IPS-11a (cell line): ENCODE data around the gene A1BG.
A peak's percentile ranks its signal among the peaks of the same experiment; 100 is the strongest.

ENCODE experiments used
- H3K4me3 ChIP-seq: one replicate; pipeline ENCODE4 v1.5.1; 2013; ENCODE audit warnings: low read depth, low read length, control low read depth

Gene A1BG

GRCh38 chr19:58352760-58353671, at the start of gene A1BG:
A1BG (minus strand) TSS chr19:58353492; CDS start chr19:58353437, 55 bp downstream.
- H3K4me3 ChIP-seq: no peak within 1 kb of the TSS

- H3K4me3 ChIP-seq: peak overlapping the region; percentile 66
These were observed 48.6 kb upstream of the A1BG start for GRCh38 chr19:58401840-58402421.

- H3K4me3 ChIP-seq: peak overlapping the region; percentile 66
These were observed 47.9 kb upstream of the A1BG start for GRCh38 chr19:58400916-58401839.

- H3K4me3 ChIP-seq: peak overlapping the region; percentile 39
These were observed 47.1 kb upstream of the A1BG start for GRCh38 chr19:58400316-58400915.

GRCh38 chr19:58399903-58400302, 46.6 kb upstream of the A1BG start:
- H3K4me3 ChIP-seq: no peak overlapping the region

- no peak overlapping the region for H3K4me3 ChIP-seq
These were observed 45.3 kb upstream of the A1BG start for GRCh38 chr19:58398545-58398944.

- no peak overlapping the region for H3K4me3 ChIP-seq
These were observed 44.8 kb upstream of the A1BG start for GRCh38 chr19:58398087-58398486.

GRCh38 chr19:58397533-58398037, 44.3 kb upstream of the A1BG start:
- no peak overlapping the region for H3K4me3 ChIP-seq

- peak overlapping the region; percentile 25 for H3K4me3 ChIP-seq
These were observed 43.6 kb upstream of the A1BG start for GRCh38 chr19:58396691-58397532.

GRCh38 chr19:58395979-58396627, 42.8 kb upstream of the A1BG start:
- H3K4me3 ChIP-seq: peak overlapping the region; percentile 25

- peak within 1 kb of the TSS; percentile 25 for H3K4me3 ChIP-seq
These were observed 42.1 kb upstream of the A1BG start, which contains the start of gene RNF225 for GRCh38 chr19:58395220-58395978. RNF225 (plus strand) TSS chr19:58395656; CDS start chr19:58396090, 434 bp downstream.

GRCh38 chr19:58394821-58395219, 41.5 kb upstream of the A1BG start:
- no peak overlapping the region for H3K4me3 ChIP-seq

- no peak overlapping the region for H3K4me3 ChIP-seq
These were observed 40.4 kb upstream of the A1BG start for GRCh38 chr19:58393725-58394033.

GRCh38 chr19:58392945-58393724, 39.8 kb upstream of the A1BG start:
- H3K4me3 ChIP-seq: no peak overlapping the region

GRCh38 chr19:58388175-58388526, 34.9 kb upstream of the A1BG start:
- peak overlapping the region; percentile 89 for H3K4me3 ChIP-seq

- H3K4me3 ChIP-seq: peak overlapping the region; percentile 89
These were observed 34.3 kb upstream of the A1BG start for GRCh38 chr19:58387338-58388174.
